ENCODE results near the gene CRACDL.

DNA sequence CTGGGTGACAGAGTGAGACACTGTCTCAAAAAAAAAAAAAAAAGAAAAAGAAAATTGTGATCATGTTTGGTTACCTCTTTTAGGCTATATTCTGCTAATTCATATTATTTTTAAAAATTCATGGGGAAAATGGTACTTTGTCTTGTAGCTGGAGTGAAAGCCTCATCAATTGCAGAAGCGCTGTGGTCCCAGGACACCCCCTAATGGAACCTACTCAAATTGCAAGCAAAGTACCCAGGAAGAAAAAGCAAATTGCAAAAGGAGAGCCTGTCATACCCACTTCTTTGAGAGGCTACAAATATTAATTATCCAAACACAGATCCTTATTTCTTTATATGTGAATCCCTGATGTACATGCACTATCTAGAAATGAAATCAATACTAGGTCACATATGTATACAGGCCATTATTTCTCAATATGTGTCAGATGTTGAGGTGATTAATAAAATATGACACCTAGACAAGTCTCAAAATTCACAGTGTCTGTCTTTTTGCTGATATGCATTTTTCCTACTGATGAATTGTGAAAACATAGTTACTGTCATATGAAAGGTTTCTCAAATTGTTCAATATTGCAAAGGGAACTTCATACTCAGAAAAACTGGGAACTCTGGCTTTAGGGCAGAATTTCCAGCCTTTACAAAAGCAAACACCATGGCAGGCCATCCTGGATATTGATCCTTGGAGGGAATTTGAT, 12.6 kb downstream of the CRACDL start:
- TF ChIP-seq, protein P1, sequence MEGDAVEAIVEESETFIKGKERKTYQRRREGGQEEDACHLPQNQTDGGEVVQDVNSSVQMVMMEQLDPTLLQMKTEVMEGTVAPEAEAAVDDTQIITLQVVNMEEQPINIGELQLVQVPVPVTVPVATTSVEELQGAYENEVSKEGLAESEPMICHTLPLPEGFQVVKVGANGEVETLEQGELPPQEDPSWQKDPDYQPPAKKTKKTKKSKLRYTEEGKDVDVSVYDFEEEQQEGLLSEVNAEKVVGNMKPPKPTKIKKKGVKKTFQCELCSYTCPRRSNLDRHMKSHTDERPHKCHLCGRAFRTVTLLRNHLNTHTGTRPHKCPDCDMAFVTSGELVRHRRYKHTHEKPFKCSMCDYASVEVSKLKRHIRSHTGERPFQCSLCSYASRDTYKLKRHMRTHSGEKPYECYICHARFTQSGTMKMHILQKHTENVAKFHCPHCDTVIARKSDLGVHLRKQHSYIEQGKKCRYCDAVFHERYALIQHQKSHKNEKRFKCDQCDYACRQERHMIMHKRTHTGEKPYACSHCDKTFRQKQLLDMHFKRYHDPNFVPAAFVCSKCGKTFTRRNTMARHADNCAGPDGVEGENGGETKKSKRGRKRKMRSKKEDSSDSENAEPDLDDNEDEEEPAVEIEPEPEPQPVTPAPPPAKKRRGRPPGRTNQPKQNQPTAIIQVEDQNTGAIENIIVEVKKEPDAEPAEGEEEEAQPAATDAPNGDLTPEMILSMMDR (IDR thresholded peaks at IDR 0.05; ENCODE audit: insufficient read depth, low read length, poor library complexity, severe bottlenecking), result peak; percentile 45
- TF ChIP-seq EZH2phosphoT487 (conservative IDR thresholded peaks at IDR 0.05; ENCODE audit: low read length), result no peak
